Measurements from ENCODE around the gene KAT7.

- TF ChIP-seq CTCF (IDR thresholded peaks at IDR 0.05; ENCODE audit: borderline replicate concordance, extremely low read depth, low read length, poor library complexity, severe bottlenecking): no peak
- TF ChIP-seq EZH2 (IDR thresholded peaks at IDR 0.05; ENCODE audit: borderline replicate concordance, low read depth, low read length, severe bottlenecking): no peak
Observed at GRCh38 chr17:49741009-49741691, 47.3 kb upstream of the KAT7 start.

Data from DND-41 (cell line).